SIG-M5 treated with dmso at 0.1 percent for 504 hours (cell line): ENCODE measurements around the gene CRKL.
A peak's percentile ranks its signal among the peaks of the same experiment; 100 is the strongest.
"Not testable (repeated sequence)": the region's sequence is repeated elsewhere in the genome, so short reads cannot be mapped to it uniquely, and the experiment has no call there.

Experiments
- DNase-seq: peaks from one replicate; lab custom pipeline; 2025; ENCODE audit not compliant: unreplicated experiment; lab: John Stamatoyannopoulos, UW

Gene CRKL, protein sequence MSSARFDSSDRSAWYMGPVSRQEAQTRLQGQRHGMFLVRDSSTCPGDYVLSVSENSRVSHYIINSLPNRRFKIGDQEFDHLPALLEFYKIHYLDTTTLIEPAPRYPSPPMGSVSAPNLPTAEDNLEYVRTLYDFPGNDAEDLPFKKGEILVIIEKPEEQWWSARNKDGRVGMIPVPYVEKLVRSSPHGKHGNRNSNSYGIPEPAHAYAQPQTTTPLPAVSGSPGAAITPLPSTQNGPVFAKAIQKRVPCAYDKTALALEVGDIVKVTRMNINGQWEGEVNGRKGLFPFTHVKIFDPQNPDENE

DNA sequence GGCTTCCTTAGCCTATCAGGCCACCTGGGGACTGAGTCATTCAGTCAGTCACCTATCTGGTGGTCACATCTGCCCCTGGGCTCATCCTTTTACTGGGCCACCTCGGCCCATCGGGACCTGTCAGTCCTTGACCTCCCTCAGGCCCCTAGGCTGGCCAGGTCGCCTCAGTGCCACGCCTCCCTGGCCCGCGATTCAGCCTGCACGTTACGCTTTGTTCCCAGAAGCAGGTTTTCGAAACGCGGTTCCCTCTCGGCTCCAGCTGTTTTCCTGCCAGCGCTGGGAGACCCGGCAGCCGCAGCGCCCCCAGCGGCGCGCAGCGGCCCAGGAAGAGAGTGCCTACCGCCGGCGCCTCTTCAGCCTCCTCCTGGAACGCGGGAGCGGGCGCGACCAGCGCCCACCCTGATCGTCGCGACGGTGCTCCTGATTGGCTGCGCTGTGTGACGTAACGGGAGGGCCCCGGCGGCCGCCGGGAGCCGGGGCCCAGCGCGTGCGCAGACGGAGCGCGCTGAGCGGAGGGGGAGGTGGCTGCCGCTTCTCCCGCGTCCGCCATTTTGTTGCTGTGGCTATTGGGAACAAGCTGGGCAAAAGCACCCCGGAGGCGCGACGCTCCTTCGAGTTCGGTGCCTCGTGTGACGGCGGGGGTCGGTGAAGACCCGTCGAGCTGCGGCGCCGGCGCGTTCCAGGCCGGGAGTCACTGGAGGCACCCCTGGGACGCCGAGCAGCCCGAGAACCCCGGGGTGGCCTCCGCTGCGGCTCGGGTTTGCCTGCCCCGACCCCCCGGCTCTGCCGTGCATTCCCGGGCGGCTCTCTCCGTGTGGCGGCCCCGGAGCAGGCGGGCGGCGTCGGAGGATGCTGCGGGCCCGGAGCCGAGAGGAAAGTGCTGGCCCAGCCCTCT is at the start of gene CRKL:
CRKL (plus strand) TSS at position 492 of the 895 bp plus-strand sequence. CDS start 528 bp downstream, outside the sequence.
- DNase-seq, result peak; percentile 95

DNA sequence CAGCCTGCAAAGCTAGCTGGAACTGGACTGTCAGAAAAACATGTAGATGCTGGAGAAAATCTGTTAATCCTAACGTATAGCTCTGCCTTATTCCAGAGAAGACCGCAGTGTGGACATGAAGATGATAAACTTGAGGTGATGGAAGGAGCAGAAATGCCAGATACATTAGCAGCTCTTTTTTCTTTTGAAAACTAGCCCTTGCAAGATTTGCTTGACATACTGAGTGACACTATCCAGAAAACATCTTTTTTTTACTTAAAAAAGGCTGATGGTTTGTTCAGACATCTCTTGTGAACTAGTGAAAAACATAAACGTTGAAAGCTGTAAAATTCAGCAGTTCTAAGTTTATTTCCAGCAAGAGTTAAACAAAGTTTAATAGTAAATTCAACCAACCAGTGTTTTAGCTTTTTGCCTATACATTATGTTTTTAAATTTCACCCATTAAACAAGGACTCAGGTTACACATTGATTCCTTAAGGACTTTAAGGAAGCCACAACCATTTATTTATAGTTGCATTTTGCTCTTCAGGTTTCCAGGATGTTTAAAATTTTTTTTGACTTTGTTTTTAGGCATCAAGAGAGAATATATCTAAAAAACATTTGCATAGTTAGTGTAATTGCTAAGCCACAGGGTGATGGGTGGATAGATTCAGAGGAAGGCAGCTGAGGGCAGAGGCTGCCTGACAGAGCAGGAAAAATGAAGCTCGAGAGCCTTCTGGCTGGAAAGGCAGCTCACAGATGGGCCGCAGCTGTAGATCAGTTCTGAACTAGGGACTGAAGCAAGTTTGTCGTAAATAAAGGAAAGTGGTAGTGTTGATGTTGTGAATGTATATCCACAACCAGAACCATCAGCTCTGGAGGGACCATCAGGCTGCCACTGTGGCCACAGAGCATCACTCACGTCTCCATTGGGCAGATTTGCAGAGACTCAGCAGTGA is 48.9 kb upstream of the CRKL start:
- DNase-seq, result no peak

DNA sequence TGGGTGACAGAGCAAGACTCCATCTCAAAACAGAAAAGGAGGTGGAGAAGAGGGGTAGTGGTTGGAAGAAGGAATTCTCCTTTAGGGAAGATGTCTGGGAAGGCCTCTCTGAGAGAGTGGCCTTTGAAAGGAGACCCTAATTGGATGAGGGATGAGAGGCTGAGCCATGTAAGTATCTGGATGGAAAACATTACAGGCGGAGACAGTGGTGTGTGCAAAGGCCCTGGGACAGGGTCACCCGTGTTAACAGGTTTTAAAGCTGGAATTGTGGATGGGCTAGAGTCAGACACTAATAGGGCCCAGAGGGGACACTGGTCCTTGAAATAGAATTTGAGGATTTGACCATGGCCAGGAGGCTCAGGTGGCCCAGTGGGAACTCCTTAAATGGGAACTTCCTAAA is 48.0 kb upstream of the CRKL start:
- no peak for DNase-seq

DNA sequence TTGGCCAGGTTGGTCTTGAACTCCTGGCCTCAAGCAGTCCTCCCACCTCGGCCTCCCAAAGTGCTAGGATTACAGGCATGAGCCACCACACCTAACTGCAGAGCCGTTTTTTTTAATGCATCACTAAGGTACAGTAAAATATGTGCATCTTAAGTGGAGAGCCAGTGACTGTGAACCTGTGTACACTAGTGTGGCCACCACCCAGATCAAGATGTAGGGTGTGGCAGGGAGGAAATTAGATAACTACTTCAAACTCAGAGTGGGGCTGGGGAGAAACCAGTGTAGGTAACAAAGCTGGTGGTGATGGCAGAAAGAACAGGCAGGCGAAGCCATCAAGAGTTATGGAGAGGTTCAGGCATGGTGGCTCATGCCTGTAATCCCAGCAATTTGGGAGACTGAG is 44.0 kb upstream of the CRKL start:
- no peak for DNase-seq

DNA sequence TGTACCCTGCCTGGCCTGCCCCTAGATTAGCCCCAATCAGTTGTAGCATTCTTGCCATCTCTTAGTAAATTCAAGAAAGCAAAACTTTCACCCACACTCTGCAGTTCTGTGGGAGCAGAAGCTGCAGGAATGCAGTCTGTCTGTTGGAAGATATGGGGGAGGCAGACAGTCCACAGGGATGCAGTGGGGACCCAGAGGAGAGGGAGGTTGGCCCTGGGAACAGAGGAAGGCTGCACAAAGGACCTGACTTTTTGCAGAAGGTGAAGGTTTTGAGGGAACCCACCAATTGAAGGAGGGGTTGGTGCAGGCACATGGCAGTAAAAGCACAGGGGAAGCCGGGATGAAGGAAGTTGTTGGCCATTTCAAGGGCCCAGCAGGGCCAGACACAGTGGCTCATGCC is 41.9 kb upstream of the CRKL start:
- DNase-seq, result no peak

DNA sequence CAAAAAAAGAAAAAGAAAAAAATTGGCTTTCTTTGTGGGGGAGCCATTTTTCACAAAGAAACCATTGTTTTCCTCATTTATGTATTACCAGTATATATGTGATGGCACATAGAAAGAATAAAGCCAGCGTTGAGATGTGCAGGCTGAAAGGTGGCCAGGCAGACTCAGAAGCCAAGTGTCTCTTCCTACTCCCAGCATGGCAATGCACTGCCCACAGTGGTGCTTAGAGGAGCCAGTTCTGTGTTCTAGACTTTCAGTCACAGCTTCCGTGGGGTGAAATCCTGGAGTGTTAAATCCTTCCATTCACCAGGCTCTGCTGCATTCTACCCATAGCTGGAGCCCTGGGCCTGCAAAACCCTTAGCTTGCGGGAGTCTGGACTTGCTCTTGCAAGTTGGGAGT is 39.5 kb upstream of the CRKL start:
- DNase-seq, result no peak

DNA sequence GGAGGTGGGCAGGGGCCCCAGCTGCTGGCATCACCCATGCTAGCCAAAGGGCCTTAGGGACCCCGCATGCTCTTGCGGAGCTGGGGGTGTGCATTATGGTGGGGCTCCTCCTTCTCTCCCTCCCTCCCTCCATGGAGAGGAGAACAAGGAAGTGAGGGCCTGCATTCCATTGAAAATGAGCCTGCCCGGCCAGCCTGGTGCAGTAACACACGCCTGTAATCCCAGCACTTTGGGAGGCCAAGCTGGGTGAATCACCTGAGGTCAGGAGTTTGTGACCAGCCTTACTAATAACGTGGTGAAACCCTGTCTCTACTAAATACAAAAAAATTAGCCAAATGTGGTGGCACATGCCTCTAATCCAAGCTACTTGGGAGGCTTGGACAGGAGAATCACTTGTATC is 36.0 kb upstream of the CRKL start:
- DNase-seq, result no peak

DNA sequence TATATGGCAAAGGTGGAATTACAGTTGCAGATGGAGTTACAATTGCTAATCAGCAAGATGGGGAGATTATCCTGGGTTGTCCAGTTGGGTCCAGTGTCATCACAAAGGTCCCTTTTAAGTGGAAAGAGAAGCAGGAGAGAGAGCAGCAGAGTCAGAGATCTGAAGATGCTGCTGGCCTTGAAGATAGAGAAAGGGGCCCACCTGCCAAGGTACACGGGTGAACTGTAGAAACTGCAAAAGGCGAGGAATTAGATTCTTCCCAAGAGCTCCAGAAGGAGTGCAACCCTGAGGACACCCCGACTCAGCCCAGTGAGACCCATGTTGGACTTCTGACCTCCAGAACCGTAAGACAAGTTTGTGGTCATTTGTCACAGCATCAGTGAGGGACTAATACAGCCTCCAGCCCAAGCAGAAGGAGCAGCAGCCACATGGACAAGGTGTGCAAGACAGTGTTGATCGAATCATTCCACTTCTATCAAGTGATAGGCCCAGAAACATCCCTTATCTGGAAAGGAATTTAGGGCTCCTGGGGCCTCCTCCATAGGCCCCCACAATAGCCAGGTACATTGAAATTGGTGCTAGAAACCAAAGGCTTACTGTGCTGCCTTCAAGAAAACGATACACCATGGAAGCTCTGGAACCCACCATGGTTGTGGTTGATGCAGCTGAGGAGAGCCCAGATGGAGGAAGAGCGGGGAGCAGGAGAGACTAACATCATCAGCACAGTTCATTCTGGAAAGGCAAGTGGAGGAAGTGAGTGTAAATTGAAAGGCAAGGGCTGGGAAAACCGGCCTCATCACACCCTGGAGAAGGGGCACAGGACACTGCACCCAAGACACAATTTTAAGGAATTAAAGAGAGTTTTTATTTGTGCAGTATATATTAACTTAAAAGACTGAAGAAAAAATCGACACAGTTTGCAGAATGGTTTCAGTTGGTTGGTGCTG is 35.1 kb upstream of the CRKL start:
- DNase-seq, result no peak

DNA sequence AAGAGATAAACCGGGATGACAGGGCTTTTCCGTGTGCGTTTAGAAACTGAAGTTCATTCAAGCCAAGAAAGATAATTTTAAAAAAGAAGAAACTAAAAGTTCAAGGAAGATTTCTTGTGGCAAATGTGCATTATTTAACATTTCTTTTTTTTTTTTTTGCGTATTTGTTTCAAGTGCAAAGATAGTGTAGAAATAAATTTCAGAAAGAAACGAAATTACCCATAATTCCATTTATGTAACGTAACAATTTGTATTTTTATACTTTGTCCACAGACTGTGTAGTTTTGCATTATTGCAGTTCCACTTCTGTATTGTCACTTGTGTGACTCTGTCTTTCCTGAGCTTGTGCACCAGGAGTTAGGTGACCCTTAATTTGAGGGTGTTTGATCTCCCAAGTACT is 34.4 kb upstream of the CRKL start:
- DNase-seq, result no peak

DNA sequence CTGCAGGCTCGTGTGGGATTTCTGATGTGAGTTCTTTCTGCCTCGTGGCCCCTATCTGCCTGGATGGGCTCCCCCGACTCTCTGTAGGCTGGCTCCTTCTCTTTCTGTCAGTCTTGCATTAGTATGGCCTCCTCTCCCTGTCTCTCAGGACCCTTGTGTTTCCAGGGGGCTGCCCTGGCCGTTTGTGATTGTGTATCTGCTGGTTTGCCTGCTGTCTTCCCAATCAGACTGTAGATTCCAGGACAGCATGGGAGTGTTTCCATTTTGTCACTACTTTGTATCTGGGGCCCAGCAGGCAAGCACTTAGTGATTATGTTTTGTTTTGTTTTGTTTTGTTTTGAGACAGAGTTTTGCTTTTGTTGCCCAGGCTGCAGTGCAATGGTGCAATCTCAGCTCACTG is 32.8 kb upstream of the CRKL start:
- DNase-seq, result no peak

DNA sequence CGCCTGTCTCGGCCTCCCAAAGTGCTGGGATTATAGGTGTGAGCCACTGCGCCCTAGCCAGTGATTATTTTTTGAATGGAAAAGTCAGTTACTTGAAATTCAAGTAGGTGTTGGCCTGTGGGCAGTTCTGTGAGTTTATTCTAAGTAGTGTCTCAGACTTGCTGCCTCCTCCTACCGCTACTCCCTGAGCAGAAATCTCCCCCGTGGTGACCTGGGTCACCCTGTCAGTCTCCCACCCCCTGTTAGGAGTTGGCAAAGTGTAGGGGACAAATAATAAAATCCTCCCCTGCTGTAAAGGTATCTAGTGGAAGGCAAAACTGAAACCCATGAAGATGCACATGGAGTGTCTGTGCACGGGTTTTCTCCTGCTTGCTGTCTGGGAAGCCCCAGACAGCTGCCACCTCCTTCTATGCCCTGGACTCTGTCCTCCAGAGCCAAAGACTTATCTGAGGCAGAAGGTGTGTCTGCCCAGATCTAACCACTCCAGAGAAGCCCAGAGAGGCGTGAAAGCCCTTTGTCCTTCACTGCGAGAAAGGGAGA is 32.1 kb upstream of the CRKL start:
- no peak for DNase-seq

DNA sequence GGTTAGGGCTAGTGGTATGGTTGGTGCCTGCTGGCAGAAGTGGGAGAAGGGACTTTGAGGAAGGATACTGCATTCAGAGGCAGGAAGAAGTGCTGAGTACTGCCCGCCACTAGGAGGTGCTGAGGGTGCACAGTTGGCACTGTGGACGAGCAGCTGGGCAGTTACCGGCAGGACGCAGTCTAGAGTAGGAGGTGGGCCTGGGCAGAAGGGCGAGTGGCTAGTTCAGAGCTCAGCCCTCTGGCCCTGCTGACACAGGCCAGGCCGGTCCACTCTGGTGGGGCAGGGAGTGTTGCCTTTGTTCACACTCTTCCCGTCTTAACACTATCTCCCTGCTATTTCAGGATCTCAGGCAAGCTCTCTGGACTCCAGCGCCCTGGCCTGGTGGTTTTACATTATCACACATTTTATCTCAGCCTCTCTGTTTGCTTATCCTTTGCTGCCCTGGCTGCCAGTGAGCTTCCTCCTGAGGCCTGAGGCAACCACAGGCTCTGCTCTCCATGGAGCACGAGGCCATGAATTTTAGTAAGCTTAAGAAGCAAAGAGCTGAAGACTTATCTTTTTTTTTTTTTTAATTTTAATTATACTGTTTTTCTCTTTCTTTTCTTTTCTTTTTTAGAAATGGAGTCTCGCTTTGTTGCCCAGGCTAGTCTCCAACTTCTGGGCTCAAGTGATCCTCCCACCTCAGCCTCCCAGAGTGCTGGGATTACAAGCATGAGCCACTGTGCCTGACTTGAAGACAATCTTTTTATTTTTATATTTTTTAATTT is 31.5 kb upstream of the CRKL start:
- DNase-seq, result peak; percentile 64

DNA sequence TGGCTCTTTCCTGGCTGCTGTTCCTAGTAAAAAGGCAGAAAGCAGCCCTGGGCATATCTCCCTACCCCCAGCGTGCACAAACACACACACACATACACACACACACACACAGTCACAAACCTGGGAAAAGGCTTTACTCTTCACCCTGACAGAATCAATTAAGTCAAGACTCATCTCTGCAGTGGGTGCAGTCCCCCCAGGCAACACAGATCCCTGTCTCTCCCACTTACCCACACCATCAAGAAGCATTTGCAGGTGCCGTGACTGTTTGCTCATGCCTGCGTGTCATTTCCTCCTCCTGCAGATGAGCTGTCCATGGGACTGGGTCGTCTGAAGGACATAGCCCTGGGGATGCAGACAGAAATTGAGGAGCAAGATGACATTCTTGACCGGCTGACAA is 29.8 kb upstream of the CRKL start:
- no peak for DNase-seq

DNA sequence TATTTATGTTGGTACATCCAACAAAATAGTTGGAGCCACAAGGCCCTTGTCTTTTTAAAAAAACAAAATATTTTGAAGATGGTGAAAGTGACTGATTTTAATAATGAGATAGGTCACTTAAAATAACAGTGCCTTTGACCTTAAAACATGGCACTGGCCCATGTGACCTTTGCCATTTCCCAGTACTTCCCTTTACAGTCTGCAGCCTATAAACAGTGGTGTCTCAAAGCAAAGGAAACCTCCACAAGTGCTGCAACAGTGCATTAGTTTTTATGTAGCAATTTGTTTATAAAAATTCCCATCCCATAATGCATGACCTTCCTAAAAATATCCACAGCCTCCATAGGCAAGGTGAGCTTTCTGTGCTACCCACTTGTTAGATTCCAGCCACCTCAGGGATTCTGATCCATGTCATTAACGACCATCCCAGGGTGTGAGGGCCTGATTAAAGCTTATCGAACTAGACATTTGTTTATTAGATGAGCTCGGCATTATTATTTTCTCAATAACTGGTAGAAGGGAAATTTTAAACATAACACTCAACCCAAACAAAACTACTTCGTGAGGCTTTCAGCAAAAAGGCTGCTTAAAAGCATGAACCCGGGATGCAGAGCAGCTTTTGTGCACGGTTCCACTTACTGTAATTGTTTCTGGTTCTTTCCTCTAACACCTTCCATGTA is 28.0 kb upstream of the CRKL start:
- DNase-seq, result no peak

DNA sequence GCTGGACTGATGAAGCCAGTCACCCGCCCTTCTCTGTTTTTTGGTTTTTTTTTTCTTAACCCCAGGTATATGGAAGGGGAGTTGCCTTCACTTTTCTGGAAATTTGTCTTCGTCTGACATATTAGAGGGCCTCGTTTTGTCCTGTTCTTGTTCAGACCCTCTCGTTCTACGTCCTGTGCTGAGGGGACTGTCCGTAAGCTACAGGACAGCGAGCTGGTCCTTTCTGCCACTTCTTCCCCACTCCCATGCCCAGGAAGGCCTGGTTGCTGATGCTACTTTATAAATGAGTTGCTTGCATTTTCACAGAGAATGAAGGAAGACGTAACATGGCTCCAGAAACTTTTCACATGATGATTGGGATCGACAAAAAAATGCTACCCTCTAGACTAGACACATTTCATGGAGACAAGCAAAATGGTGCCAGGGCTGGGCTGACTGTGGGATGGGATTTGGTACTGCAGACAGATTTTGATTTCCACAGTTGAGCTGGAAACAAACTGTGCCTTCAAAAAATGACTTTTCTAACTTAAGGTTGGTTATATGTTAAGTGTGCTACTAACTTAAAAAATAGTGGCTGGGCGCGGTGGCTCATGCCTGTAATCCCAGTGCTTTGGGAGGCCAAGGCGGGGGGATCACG is 27.2 kb upstream of the CRKL start:
- no peak for DNase-seq

DNA sequence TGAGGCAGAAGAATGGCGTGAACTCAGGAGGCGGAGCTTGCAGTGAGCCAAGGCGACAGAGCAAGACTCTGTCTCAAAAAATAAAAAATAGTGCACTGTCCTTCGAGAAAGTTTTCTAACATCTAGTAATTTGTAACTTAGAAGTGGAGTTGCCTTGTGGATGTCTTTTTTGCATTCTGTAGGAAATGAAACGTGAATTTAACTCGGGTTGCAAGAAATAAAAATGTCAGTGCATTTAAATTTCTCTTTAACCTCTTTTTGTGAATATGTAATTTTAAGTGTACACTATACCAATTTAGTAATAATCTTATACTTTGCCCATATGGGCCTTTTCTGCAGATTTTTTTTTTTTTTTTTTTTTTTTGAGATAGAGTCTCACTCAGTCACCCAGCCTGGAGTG is 26.2 kb upstream of the CRKL start:
- no peak for DNase-seq

DNA sequence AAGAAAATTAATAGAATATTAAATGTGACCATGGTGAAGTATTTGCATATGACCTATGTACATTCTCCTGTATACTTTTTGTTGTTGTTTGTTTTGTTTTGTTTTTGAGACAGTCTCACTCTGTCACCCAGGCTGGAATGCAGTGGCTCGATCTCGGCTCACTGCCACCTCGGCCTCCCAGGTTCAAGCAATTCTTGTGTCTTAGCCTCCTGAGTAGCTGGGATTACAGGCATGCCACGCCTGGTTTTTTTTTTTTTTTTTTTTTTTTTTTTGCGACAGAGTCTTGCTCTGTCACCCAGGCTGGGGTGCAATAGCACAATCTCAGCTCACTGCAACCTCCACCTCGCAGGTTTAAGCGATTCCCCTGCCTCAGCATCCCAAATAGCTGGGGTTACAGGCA is 19.5 kb upstream of the CRKL start:
- DNase-seq, result not testable (repeated sequence)

DNA sequence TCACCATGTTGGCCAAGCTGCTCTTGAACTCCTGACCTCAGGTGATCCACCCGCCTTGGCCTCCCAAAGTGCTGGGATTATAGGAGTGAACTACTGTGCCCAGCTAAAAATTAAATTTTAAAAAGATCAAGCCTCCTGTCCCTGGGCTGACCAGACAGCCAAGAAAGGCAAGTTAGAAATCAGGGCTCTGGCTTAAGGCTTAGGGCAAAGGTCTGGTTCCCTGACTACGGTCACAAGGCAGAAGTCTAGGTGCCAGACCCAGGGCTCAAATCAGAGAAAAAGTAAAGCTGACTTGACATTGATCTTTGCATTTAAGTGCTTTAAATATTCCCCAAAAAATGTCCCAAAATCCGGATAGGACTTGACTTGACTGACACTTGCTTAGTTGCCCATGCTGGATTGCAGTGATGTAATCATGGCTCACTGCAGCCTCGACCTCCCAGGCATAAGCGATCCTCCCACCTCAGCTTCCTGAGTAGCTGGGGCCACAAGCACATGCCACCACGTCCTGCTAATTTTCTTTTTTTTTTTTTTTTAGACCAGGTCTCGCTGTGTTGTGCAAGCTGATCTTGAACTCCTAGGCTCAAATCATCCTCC is 17.3 kb upstream of the CRKL start:
- DNase-seq, result no peak
